LNCaP clone FGC (cell line): ENCODE results near the gene ARVCF.

Source experiments
- DNase-seq: peaks from one replicate; pipeline ENCODE4 v3.0.0-alpha.2; 2011; ENCODE audit warnings: low read depth
- H3K4me3 ChIP-seq: 2 replicates; pipeline ENCODE4 v1.5.1; 2011; ENCODE audit warnings: mild to moderate bottlenecking, low read depth, low read length, control low read depth
- TF ChIP-seq, protein P1 (sequence below): IDR thresholded peaks from 2 replicates; pipeline ENCODE4 v1.5.1; 2012; ENCODE audit warnings: mild to moderate bottlenecking; ENCODE audit not compliant: control insufficient read depth, insufficient read depth; ENCODE audit errors: extremely low read depth

Gene ARVCF

DNA sequence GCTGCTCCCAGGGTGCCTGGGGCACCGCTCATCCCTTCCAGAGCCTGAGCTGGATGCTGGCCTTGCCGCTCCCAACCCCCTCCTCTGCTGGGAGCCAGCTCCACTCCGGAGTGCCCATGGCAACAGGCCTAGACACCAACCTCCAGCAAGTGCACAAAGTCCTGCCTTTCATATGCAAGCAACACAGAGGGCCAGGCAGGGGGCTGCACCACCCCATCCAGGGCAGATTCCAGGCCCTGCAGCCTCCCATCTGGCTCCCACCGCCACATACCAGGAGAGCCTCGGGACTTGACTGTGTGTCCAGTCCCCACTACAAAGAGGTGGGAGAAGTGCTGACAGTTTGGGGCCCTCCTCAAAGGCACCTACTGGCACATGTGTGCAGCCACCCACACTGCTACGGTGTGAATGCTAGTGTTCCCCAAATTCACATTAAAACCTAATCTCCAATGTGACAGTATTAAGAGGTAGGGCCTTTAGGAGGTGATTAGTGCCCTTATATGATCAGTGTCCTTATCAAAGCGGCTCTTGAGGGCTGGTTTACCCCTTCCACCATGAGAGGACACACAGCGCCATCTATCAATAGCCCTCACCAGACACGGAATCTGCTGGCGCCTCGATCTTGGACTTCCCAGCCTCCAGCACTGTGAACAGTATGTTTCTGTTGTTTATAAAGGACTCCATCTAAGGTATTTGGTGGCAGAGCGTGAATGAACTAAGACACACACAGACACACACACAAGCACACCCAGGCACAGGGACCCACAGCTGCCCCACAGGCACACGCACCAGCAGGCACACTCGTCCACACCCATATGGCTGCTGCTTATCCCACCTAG lies 16.2 kb downstream of the ARVCF start:
- H3K4me3 ChIP-seq = no peak overlapping the region
- no peak for DNase-seq
- TF ChIP-seq, protein P1, sequence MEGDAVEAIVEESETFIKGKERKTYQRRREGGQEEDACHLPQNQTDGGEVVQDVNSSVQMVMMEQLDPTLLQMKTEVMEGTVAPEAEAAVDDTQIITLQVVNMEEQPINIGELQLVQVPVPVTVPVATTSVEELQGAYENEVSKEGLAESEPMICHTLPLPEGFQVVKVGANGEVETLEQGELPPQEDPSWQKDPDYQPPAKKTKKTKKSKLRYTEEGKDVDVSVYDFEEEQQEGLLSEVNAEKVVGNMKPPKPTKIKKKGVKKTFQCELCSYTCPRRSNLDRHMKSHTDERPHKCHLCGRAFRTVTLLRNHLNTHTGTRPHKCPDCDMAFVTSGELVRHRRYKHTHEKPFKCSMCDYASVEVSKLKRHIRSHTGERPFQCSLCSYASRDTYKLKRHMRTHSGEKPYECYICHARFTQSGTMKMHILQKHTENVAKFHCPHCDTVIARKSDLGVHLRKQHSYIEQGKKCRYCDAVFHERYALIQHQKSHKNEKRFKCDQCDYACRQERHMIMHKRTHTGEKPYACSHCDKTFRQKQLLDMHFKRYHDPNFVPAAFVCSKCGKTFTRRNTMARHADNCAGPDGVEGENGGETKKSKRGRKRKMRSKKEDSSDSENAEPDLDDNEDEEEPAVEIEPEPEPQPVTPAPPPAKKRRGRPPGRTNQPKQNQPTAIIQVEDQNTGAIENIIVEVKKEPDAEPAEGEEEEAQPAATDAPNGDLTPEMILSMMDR = no peak

DNA sequence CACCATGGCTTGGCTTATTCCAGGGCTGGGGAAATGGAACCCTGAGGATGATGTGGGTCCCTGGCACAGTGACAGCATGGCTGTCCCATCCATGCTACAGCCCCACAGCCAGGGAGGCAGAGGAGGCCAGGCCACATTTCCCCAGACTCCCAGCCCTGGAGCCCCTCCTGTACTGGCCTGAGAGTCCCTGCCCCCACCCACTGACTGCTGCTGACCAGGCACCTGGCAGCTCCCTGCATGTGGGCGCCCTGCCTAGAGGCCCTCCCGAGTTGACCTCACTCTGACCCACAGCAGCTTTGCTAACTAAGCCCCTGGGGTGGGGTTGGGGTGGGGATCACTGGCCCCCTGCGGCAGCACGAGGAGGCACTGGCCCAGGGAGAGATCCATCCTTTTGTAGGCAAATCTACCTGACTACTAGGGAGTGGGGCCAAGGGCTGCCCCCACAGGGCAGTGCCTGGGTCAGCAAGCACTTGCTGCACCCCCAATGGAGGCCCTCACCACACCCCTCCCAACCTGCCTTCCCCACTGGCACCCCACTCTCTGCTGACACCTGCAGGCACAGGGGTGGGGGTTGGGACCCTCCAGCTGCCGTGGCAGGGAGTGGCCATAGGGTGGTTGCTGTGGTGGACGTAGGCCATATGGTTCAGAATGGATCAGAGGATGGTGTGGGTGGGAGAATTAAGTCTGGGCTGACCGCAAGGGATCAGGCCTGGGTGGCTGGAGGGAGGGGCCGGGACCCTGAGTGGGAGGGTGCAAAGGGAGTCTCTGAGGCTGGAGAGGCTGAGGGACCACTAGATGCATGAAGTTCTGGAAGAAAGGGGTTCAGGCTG lies 17.4 kb downstream of the ARVCF start:
- TF ChIP-seq, protein P1 = no peak
- no peak for DNase-seq
- H3K4me3 ChIP-seq = no peak overlapping the region

DNA sequence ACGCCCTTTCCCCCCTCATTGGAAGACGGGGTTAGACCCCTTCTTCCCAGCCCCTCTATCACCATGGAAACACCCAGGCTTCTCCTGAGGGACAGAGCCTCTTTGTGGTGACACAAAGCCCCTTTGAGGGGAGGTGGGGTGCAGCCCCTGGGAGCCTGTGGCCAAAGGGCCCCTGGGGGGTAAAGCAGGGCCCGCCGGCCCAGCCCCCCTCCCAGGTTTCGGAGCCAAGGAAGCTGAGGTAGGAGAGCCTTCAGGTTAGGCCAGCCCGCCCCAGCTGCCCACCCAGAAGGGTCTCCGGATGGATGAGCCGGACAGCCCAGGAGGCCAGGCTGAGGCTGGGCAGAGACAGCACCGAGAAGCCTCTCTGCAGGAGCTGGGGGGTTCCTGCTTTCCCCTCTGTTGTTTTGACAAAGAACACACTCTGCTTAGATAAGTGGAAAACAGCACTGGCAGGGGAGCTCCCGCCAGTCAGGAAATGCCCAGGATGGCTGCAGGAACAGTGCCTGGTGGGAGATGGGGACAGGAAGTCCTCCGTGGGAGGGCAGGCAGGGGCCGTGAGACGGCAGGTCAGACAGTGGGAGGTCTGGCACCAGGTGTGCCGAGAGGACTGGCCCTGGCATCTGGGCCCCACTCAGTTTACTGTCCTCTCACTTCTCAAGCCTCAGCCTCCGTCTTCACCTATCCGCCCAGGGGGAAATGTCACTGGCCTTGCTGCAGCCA lies 18.2 kb downstream of the ARVCF start:
- DNase-seq = no peak
- H3K4me3 ChIP-seq = no peak overlapping the region
- TF ChIP-seq, protein P1 = no peak

DNA sequence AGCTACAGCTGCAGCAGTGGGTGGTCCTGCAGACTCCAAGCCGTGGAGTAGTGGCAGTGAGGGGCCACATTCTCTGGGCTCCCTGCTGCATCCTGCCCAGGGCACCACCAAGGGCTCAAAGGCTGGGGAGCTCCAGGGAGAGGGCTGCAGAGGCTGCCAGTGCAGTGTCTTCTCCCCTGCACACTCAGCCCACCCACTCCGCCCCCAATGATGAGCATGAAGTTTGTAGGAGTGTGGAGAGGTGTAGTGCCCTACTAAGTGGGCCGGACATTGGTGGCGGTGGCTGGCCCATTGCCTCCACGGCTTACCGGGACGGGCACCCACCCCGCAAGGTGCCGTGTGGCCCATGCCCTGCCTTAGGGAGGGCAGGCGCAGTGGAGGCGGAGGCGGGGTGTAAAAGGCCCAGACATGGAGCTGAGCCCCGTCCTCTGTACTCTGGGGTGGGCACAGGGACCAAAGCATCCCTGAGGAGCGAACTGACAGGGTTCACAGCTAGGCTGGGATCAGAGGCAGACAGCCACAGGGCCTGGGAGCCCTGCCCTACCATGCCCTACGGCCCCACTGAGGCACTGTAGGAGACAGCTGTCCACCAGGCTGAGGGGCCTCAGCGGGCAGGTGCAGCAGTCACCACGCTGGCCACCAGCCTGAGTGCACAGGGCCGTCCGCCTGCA lies 18.9 kb downstream of the ARVCF start:
- TF ChIP-seq, protein P1 = no peak
- H3K4me3 ChIP-seq = no peak overlapping the region
- no peak for DNase-seq

DNA sequence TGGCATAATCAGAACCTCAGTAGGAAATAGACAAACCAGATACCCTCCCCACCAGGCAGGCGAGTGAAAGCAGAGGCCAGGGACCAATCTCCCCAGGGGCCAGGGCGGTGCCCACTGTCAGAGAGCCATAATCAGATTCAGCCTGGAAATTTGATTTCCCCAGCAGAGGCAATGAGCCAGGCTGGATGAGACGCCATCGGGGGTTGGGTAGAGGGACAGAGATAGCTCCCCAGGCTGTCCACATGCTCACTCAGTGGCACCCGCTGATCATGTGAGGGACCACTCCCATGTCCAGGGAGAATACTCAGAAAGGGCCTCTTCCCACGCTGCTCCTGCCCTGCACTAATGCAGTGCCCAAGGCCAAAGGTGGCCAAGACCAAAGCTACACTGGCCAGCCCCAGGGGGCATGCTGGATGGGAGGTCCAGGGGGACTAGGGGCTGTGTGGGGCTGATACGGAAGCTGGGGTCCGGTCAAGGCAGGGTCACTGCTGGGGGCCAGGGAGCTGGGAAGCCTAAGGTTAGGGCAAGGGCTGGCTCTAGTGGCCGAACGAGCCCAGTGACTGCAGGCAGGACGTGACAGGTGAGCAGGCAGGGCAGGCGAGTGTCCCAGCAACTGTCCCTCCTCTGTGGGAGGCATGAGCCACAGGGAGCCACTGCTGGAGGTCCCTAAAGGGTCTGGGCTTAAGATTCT lies 19.8 kb downstream of the ARVCF start:
- no peak for DNase-seq
- no peak overlapping the region for H3K4me3 ChIP-seq
- TF ChIP-seq, protein P1 = no peak
